ENCODE data around the gene AMIGO3.

AMIGO3 gene

GRCh38 chr3:49724586-49724985 is 5.1 kb upstream of the AMIGO3 start:
- DNase-seq (ENCODE audit: low read depth) = no peak

DNA sequence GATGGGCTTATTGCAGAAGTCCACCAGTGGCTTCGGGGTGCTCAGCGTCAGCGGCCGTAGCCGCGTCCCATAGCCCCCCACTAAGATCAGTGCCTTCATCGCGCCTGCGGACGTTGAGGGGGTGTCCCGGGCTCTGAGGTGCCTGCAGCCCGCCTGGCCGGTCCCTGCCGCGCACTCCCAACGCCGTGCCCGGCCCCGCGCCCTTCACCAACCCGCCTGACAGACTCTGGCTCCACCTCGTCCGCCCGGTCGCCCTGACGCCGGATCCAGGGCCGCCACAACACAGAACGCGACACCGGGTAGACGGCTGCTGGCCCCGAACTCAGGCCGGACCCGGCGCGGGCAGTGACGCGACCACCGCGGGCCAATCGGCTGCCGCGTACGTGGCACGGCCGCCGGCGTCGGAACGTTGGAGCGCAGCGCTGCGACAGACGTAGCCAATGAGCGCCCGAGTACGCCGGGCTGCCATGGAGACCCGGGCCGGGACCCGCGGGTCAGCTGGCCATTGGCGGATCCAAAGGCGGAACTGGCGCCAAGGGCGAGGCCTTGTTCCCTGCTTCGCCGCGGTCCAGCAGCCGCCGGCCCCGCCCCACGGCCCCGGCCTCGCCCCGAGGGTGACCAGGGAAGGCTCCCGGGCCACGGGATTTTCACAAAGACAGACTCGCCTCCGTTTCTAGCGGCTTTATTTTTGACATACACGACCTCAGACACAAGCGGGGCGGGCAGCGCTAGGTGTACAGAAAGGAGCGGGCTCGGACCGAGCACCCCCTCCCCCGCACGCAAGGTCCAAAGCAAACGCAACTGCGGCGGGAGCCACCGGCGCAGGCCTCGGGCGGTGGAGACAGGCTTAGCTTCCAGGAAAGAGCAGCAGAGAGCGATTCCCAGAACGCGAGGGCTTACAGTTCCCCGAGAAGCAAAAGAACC is 4.4 kb upstream of the AMIGO3 start, which contains the start of gene GMPPB:
Gene GMPPB, minus strand, starts transcription at position 324 of the 924 bp plus-strand sequence. Its CDS starts 225 bp downstream, at position 99.
- DNase-seq (ENCODE audit: low read depth) = peak; percentile 96

GRCh38 chr3:49723296-49723627 is 3.8 kb upstream of the AMIGO3 start:
- DNase-seq (ENCODE audit: low read depth) = peak; percentile 56

DNA sequence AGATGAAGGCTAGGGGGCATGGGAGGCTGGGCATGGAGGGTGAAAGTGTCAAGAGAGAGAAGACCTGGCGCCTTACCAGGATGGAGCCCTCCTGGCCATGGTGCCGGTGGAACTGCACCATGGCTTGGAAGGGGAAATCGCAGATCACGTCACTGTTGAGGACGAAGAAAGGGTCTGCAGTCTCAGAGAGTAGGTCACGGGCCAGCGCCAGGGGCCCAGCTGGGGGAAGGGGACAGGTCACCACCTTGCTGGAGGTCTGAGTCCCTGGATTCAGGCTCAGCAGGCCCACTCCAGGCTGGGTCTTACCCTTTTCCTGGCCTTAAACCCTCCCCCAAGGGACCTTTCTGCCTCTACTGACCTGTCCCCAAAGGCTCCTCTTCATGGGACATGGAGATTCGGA is 3.4 kb upstream of the AMIGO3 start:
- DNase-seq (ENCODE audit: low read depth) = no peak

DNA sequence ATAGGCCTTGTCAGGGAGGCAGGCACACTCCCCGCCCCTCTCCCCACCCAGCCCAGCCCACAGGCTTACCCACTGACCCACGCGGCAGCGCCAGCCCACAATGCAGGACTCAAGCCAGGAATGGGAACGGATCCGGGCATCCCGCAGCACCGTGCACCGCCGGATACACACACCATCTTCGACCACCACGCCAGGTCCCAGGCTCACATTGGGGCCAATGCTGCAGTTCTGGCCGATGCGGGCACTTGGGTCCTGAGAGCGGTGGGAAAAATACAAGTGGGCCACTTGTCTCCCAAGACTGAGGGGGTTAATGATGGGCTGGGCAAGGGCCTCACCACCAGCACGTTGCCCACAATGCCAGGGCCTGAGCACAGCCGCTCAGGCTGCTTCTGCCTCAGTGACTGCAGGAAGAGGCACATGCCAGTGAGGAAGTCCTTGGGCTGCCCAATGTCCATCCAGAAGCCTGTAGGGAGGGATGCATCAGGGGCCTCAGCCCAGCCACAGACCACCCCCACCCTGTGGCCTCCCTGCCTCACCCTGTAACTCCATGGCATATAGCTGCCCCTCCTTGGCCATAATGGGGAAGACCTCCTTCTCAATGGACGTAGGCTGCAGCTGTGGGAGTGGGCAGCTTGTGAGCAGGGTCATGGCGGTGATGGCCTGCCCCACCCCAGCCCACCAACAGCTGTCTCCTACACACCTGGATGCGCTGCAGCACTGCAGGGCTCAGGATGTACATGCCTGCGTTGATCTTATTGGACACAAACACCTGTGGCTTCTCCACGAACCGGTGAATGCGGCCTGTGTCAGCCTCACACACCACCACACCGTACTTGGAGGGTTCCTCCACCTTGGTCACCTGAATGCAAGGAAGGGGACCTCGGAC is 2.7 kb upstream of the AMIGO3 start:
- DNase-seq (ENCODE audit: low read depth) = no peak

GRCh38 chr3:49721596-49721895 is 2.1 kb upstream of the AMIGO3 start:
- DNase-seq (ENCODE audit: low read depth) = no peak

- no peak for DNase-seq (ENCODE audit: low read depth)
Measured at GRCh38 chr3:49720855-49721595, 1.5 kb upstream of the AMIGO3 start.

- no peak for DNase-seq (ENCODE audit: low read depth)
Measured at GRCh38 chr3:49718858-49719213, 648 bp downstream of the AMIGO3 start.

- DNase-seq (ENCODE audit: low read depth) = no peak
Measured at GRCh38 chr3:49717959-49718857, 1.3 kb downstream of the AMIGO3 start.

- DNase-seq (ENCODE audit: low read depth) = no peak
Measured at GRCh38 chr3:49717211-49717958, 2.1 kb downstream of the AMIGO3 start.

- DNase-seq (ENCODE audit: low read depth) = no peak
Measured at GRCh38 chr3:49716691-49717210, 2.7 kb downstream of the AMIGO3 start.

- no peak for DNase-seq (ENCODE audit: low read depth)
Measured at GRCh38 chr3:49716169-49716568, 3.3 kb downstream of the AMIGO3 start.

GRCh38 chr3:49715611-49716121 is 3.8 kb downstream of the AMIGO3 start:
- DNase-seq (ENCODE audit: low read depth) = no peak

GRCh38 chr3:49714728-49715550 is 4.5 kb downstream of the AMIGO3 start:
- DNase-seq (ENCODE audit: low read depth) = no peak

- DNase-seq (ENCODE audit: low read depth) = no peak
Measured at GRCh38 chr3:49713336-49714105, 6.0 kb downstream of the AMIGO3 start.

DNA sequence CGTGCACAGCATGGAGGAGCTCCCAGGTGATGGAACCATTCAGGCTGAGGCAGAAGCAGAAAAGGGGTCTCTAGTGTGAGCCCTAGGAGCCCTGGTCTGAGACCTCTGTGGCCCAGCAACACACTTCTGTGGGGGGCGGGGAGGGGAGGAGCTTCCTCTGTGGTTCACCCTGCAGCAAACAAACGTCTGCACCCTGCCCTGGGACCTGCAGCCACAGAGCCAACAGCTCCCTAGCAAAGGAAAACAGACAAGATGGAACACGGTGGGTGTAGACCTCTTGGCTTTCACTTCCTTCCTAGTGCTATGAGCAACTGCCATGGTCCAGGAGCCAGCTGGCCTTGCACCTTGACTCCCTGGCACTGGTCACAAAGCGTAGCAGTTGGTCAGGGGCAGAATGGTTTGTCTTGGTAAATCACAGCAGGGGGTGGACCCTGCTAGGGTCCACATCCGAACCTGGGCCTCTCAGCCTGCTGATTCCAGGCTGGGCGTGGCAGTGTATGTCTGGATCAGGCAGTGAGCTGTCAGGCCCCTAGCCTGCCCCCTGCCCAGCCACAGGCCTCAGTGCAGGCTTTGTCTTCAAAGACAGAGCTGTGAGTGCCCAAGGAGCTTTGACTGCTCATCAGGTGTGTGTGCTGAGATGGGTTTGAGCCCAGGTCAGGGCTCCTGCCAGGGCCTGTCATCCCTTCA is 6.7 kb downstream of the AMIGO3 start:
- no peak for DNase-seq (ENCODE audit: low read depth)

GRCh38 chr3:49712166-49712565 is 7.3 kb downstream of the AMIGO3 start:
- no peak for DNase-seq (ENCODE audit: low read depth)

DNA sequence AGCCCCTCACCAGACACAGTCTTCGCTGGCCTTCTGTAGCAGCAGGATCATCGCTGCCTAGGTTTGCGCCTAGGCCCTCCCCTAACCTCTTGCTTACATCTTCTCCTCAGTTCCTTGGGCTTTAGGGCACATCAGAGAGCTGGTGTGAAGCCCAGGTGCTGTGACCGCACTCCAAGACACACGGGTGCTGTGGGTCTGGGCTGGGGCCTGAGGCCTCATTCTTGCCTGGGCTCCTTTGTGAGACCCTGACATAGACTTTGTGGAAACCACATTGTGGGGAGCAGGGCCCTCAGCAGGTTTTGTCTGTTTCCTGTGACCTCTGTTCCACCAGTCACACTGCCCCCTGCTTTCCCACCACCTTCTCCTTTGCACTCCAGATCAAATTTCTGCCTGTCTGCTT is 8.0 kb downstream of the AMIGO3 start:
- DNase-seq (ENCODE audit: low read depth) = no peak
